Measurements from ENCODE around the gene KCNQ1. TPM values are rescaled to one million over a fixed set of nuclear protein-coding genes. Genes with fewer than 3 reads are reported as not detected.

KCNQ1 gene
- total and polyA plus RNA-seq, 2 of the 13 experiments (the other 11 are each of a cell fraction or from before 2014, with no cell fraction given), result 0.02 to 0.08 TPM

- Histone ChIP-seq H3K4me2 (ENCODE audit: low read depth, low read length) (no peak overlapping the region), H3K27me3 (ENCODE audit: control insufficient read depth in 1 of 2, insufficient read depth in 2 of 2, low read length in 2 of 2) (peaks cover 9 to 50% of the 10 kb centered on the region in 2 experiments; a peak in 4 of 5 replicates), H3K27ac (ENCODE audit: extremely low read length, insufficient read depth, low read length) (no peak overlapping the region), H3K36me3 (replicated peaks in 1 of 2; ENCODE audit: control insufficient read depth in 1 of 2, insufficient read depth in 2 of 2, low read length in 2 of 2) (no peaks in the 10 kb centered on the region), H2AFZ (ENCODE audit: low read length) (no peak overlapping the region), H3K9me3 (ENCODE audit: low read length) (no peaks in the 10 kb centered on the region), H3K79me2 (ENCODE audit: insufficient read depth, low read length) (no peaks in the 10 kb centered on the region), H3K4me3 (replicated peaks in 1 of 3; ENCODE audit: insufficient read depth in 1 of 3, low read depth in 2 of 3, low read length in 3 of 3) (no peak overlapping the region), H4K20me1 (ENCODE audit: insufficient read depth, low read length) (no peaks in the 10 kb centered on the region; the same call in 1 of the 2 replicates), H3K9ac (ENCODE audit: insufficient read depth, low read depth, low read length) (no peak overlapping the region), H3K4me1 (ENCODE audit: insufficient read depth, low read length) (no peaks in the 10 kb centered on the region)
- TF ChIP-seq BRCA1 (CRISPR knock-in tag; IDR thresholded peaks at IDR 0.05) (no peak), ZNF230 (CRISPR knock-in tag; IDR thresholded peaks at IDR 0.05) (no peak), ZNF382 (CRISPR knock-in tag; IDR thresholded peaks at IDR 0.05; ENCODE audit: borderline replicate concordance) (no peak)
- ATAC-seq, result no peak
- POLR2A ChIA-PET, result no interaction called here
- BruUV-seq (replicated peaks), result no TSS peak
- in situ Hi-C loops (cut with HindIII; ENCODE audit: extremely low pct_ligation_motif_present, low pct_unique_long_range_greater_than_20kb), result no loop called here
- intact Hi-C loops (cut with micrococcal nuclease; ENCODE audit: unreplicated experiment), result no loop called here
- CTCF ChIA-PET (ENCODE audit: low intra/inter-chr PET ratio, low total read pairs), result no interaction called here
- FAIRE-seq, result no peak
- no peak for DNase-seq (ENCODE audit: low spot score)
- WGBS (ENCODE audit: low lambda C conversion rate), result 0% methylated on average over 1 of the region's 4 CpGs
Observed at GRCh38 chr11:2441171-2441570, 3.6 kb upstream of the KCNQ1 start.

GRCh38 chr11:2442589-2442988 is 2.2 kb upstream of the KCNQ1 start:
- Histone ChIP-seq H3K4me3 (replicated peaks in 1 of 3; ENCODE audit: insufficient read depth in 1 of 3, low read depth in 2 of 3, low read length in 3 of 3) (no peak overlapping the region), H4K20me1 (ENCODE audit: insufficient read depth, low read length) (no peaks in the 10 kb centered on the region; the same call in 1 of the 2 replicates), H3K9ac (ENCODE audit: insufficient read depth, low read depth, low read length) (no peak overlapping the region), H3K4me2 (ENCODE audit: low read depth, low read length) (no peak overlapping the region), H3K36me3 (replicated peaks in 1 of 2; ENCODE audit: control insufficient read depth in 1 of 2, insufficient read depth in 2 of 2, low read length in 2 of 2) (no peaks in the 10 kb centered on the region), H3K9me3 (ENCODE audit: low read length) (no peaks in the 10 kb centered on the region), H2AFZ (ENCODE audit: low read length) (no peak overlapping the region), H3K27ac (ENCODE audit: extremely low read length, insufficient read depth, low read length) (no peak overlapping the region), H3K79me2 (ENCODE audit: insufficient read depth, low read length) (no peaks in the 10 kb centered on the region), H3K4me1 (ENCODE audit: insufficient read depth, low read length) (no peaks in the 10 kb centered on the region), H3K27me3 (ENCODE audit: control insufficient read depth in 1 of 2, insufficient read depth in 2 of 2, low read length in 2 of 2) (peaks cover 10 to 49% of the 10 kb centered on the region in 2 experiments; a peak in 4 of 5 replicates)
- DNase-seq (ENCODE audit: low spot score), result no peak
- no peak for TF ChIP-seq NKX3-1 (CRISPR knock-in tag; IDR thresholded peaks at IDR 0.05)
- no peak for TF ChIP-seq ZNF629 (CRISPR knock-in tag; conservative IDR thresholded peaks at IDR 0.05)
- TF ChIP-seq CHCHD3 (CRISPR knock-in tag; IDR thresholded peaks at IDR 0.05), result no peak
- TF ChIP-seq NR3C1 (CRISPR knock-in tag; IDR thresholded peaks at IDR 0.05), result no peak
- TF ChIP-seq ZNF570 (CRISPR knock-in tag; IDR thresholded peaks at IDR 0.05; ENCODE audit: borderline replicate concordance), result no peak
- TF ChIP-seq KLF16 (CRISPR knock-in tag; IDR thresholded peaks at IDR 0.05), result no peak
- TF ChIP-seq CENPT (CRISPR knock-in tag; IDR thresholded peaks at IDR 0.05; ENCODE audit: low read depth), result no peak
- TF ChIP-seq TCF12 (IDR thresholded peaks at IDR 0.05), result no peak
- TF ChIP-seq TCF12 (CRISPR knock-in tag; IDR thresholded peaks at IDR 0.05), result no peak
- TF ChIP-seq CCAR2 (optimal IDR thresholded peaks at IDR 0.05; ENCODE audit: low read depth, low read length), result no peak
- TF ChIP-seq ZNF343 (CRISPR knock-in tag; IDR thresholded peaks at IDR 0.05), result no peak
- no peak for TF ChIP-seq SNRNP70 (IDR thresholded peaks at IDR 0.05; ENCODE audit: low read depth, low read length)
- no peak for TF ChIP-seq GTF2F1 (IDR thresholded peaks at IDR 0.05; ENCODE audit: low read length)
- intact Hi-C loops (cut with micrococcal nuclease; ENCODE audit: unreplicated experiment) (no loop called here), in situ Hi-C loops (cut with HindIII; ENCODE audit: extremely low pct_ligation_motif_present, low pct_unique_long_range_greater_than_20kb) (no loop called here)
- no peak for FAIRE-seq
- 21% methylated on average over 2 of the region's 2 CpGs for WGBS (ENCODE audit: low lambda C conversion rate)
- ChIA-PET CTCF (ENCODE audit: low intra/inter-chr PET ratio, low total read pairs) (no interaction called here), POLR2A (no interaction called here)
- ATAC-seq, result no peak
- BruUV-seq (replicated peaks), result no TSS peak

All from HepG2 (cell line).